Left renal pelvis (tissue), 4 donors: ENCODE data around the gene SRSF2. TPM values are rescaled to one million over a fixed set of nuclear protein-coding genes. Genes with fewer than 3 reads are reported as not detected.
"Not testable (repeated sequence)": the region's sequence is repeated elsewhere in the genome, so short reads cannot be mapped to it uniquely, and the experiment has no call there.

Experiments
- DNase-seq, 4 donors: peaks; one replicate each; pipeline ENCODE4 v3.0.0-alpha.2; 2013; ENCODE audit warnings: low read depth in 4 of 4, low spot score in 3 of 4
- polyA plus RNA-seq, 4 donors: library from polyadenylated mRNA; unstranded; fragments of 120-200 nt; gene quantifications; one replicate each; pipeline ENCODE4 v1.2.1, GENCODE V29; 2013; ENCODE audit not compliant: insufficient read length in 4 of 4

Gene SRSF2
- polyA plus RNA-seq: 100 to 1,000 TPM; 324 to 465 (median 393) TPM

GRCh38 chr17:76737082-76737675, at the start of gene SRSF2:
SRSF2 (minus strand) TSS chr17:76737331; CDS start chr17:76737160, 171 bp downstream.
- peak; percentile 95 to 98 (median 96) for DNase-seq

- DNase-seq: no peak
Measured at GRCh38 chr17:76784926-76785325, 47.8 kb upstream of the SRSF2 start.

- no peak for DNase-seq
Measured at GRCh38 chr17:76783146-76783545, 46.0 kb upstream of the SRSF2 start.

- no peak for DNase-seq
Measured at GRCh38 chr17:76781056-76781982, 44.2 kb upstream of the SRSF2 start.

- DNase-seq: no peak
Measured at GRCh38 chr17:76775021-76775600, 38.0 kb upstream of the SRSF2 start.

- DNase-seq: no peak
Measured at GRCh38 chr17:76772842-76773525, 35.9 kb upstream of the SRSF2 start.

GRCh38 chr17:76758570-76758969, 21.4 kb upstream of the SRSF2 start:
- DNase-seq: no peak

- no peak for DNase-seq
Measured at GRCh38 chr17:76757256-76757655, 20.1 kb upstream of the SRSF2 start.

- DNase-seq: no peak
Measured at GRCh38 chr17:76755285-76755684, 18.2 kb upstream of the SRSF2 start.

GRCh38 chr17:76753061-76753961, 16.2 kb upstream of the SRSF2 start:
- DNase-seq: no peak

- DNase-seq: no peak
Measured at GRCh38 chr17:76752006-76752405, 14.9 kb upstream of the SRSF2 start.

GRCh38 chr17:76751416-76751993, 14.4 kb upstream of the SRSF2 start:
- no peak for DNase-seq

- DNase-seq: no peak
Measured at GRCh38 chr17:76748657-76749056, 11.5 kb upstream of the SRSF2 start.

- no peak for DNase-seq
Measured at GRCh38 chr17:76747716-76748363, 10.7 kb upstream of the SRSF2 start.

- DNase-seq: not testable (repeated sequence)
Measured at GRCh38 chr17:76745785-76746184, 8.7 kb upstream of the SRSF2 start.

- no peak for DNase-seq
Measured at GRCh38 chr17:76744747-76745146, 7.6 kb upstream of the SRSF2 start.

- DNase-seq: no peak
Measured at GRCh38 chr17:76742958-76743357, 5.8 kb upstream of the SRSF2 start.

GRCh38 chr17:76740329-76741118, 3.4 kb upstream of the SRSF2 start:
- no peak for DNase-seq
